ENCODE results near the gene XG. TPM values are rescaled to one million over a fixed set of nuclear protein-coding genes. Genes with fewer than 3 reads are reported as not detected.

The XG gene
- total and polyA plus RNA-seq, 8 donors, result 0.17 to 1.6 (median 0.41) TPM

DNA sequence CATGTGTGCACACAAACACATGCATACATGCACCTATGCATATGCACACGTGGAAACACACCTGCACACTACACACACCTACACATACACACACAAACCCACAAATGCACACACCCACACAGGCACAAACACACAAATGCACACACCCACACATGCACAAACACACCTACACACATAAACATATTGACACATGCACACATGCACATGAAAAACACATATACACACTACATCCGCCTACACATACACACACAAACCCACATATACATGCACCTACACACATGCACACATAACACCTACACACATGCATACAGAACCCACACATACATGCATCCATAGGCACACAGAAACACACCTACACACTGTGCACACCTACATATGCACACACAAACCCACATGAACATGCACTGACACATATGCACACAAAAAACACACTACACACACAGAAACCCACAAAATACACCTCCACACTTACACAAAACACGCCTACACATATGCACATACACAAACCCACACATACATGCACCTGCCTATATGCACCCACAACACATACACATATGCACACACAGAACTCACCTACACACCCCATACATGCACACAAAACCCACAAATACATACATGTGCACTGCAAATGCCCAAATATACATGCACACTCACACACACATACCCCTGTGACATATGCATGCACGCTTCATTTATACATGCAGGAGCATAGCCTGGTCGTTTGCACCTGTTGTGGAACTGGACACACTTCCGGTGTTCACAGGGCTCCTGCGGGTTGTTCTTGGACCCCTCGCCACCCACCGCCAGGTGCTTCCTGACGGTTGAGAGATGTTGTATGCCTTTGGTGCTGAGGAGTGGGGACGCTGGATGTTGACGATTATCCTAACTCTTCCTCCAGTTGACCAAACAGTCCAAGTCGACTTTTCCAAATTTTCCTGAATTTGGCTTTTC lies 38.7 kb upstream of the XG start:
- H3K36me3 ChIP-seq, result peaks cover 0 to 45% of the 10 kb centered on the region in 2 donors
- TF ChIP-seq, protein P1, sequence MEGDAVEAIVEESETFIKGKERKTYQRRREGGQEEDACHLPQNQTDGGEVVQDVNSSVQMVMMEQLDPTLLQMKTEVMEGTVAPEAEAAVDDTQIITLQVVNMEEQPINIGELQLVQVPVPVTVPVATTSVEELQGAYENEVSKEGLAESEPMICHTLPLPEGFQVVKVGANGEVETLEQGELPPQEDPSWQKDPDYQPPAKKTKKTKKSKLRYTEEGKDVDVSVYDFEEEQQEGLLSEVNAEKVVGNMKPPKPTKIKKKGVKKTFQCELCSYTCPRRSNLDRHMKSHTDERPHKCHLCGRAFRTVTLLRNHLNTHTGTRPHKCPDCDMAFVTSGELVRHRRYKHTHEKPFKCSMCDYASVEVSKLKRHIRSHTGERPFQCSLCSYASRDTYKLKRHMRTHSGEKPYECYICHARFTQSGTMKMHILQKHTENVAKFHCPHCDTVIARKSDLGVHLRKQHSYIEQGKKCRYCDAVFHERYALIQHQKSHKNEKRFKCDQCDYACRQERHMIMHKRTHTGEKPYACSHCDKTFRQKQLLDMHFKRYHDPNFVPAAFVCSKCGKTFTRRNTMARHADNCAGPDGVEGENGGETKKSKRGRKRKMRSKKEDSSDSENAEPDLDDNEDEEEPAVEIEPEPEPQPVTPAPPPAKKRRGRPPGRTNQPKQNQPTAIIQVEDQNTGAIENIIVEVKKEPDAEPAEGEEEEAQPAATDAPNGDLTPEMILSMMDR (IDR thresholded peaks at IDR 0.05), result no peak
- H3K4me1 ChIP-seq, result peaks cover 8 to 37% of the 10 kb centered on the region in 2 donors
- H3K4me3 ChIP-seq, result no peak overlapping the region
- DNase-seq (no peak), ATAC-seq (no peak)
- no peak overlapping the region for H3K27ac ChIP-seq
- H3K27me3 ChIP-seq, result no peaks in the 10 kb centered on the region
- H3K9me3 ChIP-seq, result no peaks in the 10 kb centered on the region
- intact Hi-C loops (cut with DNase I), result no loop called here

GRCh38 chrX:2714551-2714950 lies 37.3 kb upstream of the XG start:
- Histone ChIP-seq H3K36me3 (peaks cover 0 to 59% of the 10 kb centered on the region in 2 donors), H3K27ac (no peak overlapping the region), H3K27me3 (no peaks in the 10 kb centered on the region), H3K9me3 (no peaks in the 10 kb centered on the region), H3K4me3 (no peak overlapping the region), H3K4me1 (peaks cover 5 to 23% of the 10 kb centered on the region in 2 donors)
- DNase-seq (no peak), ATAC-seq (no peak)
- TF ChIP-seq, protein P1 (IDR thresholded peaks at IDR 0.05), result no peak
- intact Hi-C loops (cut with DNase I), result no loop called here

- H3K27ac ChIP-seq, result no peak overlapping the region
- intact Hi-C loops (cut with DNase I), result no loop called here
- TF ChIP-seq, protein P1 (IDR thresholded peaks at IDR 0.05), result no peak
- ATAC-seq (no peak), DNase-seq (no peak)
- no peaks in the 10 kb centered on the region for H3K9me3 ChIP-seq
- peaks cover 0 to 65% of the 10 kb centered on the region in 2 donors for H3K36me3 ChIP-seq
- H3K27me3 ChIP-seq, result no peaks in the 10 kb centered on the region
- H3K4me3 ChIP-seq, result no peak overlapping the region
- peaks cover 0 to 17% of the 10 kb centered on the region in 2 donors for H3K4me1 ChIP-seq
These were observed 36.7 kb upstream of the XG start for GRCh38 chrX:2715066-2715600.

- Histone ChIP-seq H3K4me1 (no peaks in the 10 kb centered on the region), H3K27me3 (no peaks in the 10 kb centered on the region), H3K9me3 (no peaks in the 10 kb centered on the region), H3K27ac (no peak overlapping the region), H3K36me3 (peaks cover 0 to 79% of the 10 kb centered on the region in 2 donors), H3K4me3 (no peak overlapping the region)
- intact Hi-C loops (cut with DNase I), result no loop called here
- TF ChIP-seq, protein P1 (IDR thresholded peaks at IDR 0.05), result no peak
- DNase-seq, result no peak
- ATAC-seq, result no peak
These were observed 34.5 kb upstream of the XG start for GRCh38 chrX:2717312-2717711.

DNA sequence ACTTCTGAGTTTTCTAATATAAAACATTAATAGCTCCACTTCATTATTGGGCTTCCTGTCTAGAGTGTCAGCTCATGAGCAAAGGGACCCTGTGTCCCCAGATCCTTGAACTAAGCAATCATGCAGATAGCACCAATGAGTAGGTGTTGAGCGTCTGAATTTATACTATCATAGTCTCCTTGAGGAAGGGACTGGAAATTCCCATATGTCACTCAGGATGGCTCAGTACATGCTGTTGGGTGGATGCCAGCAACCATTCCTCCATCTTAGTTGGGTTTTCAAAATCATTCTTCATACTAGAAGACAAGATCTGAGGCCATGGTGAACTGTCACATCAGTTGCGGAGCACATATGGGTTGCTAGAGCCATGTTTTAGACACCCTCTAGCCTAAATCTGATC lies 33.0 kb upstream of the XG start:
- H3K36me3 ChIP-seq, result peaks cover 0 to 94% of the 10 kb centered on the region in 2 donors
- TF ChIP-seq, protein P1 (IDR thresholded peaks at IDR 0.05), result no peak
- intact Hi-C loops (cut with DNase I), result no loop called here
- no peak overlapping the region for H3K4me3 ChIP-seq
- H3K27me3 ChIP-seq, result no peaks in the 10 kb centered on the region
- H3K27ac ChIP-seq, result no peak overlapping the region
- no peak for ATAC-seq
- H3K9me3 ChIP-seq, result no peaks in the 10 kb centered on the region
- no peaks in the 10 kb centered on the region for H3K4me1 ChIP-seq
- DNase-seq, result no peak
